Measurements from ENCODE around the gene HIVEP3.

DNA sequence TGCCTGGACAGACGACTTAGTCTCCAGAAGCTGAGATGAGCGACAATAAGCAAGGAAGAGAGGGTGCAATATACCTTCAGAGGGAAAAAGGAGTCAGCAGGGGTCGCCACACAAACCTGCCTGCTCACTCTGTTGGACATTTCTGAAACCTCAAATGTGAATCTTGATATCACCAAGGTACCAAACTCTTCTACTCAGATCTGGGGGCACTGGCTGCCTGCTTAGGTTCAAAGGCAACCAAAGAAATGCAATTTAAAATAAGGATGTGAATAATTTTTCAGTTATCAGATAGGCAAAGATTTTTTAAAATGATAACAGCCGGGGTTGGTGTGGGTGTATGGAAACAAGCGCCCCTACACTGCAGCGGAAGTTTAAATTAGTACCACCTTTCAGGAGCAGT lies 164.2 kb downstream of the HIVEP3 start:
- TF ChIP-seq, protein P1, sequence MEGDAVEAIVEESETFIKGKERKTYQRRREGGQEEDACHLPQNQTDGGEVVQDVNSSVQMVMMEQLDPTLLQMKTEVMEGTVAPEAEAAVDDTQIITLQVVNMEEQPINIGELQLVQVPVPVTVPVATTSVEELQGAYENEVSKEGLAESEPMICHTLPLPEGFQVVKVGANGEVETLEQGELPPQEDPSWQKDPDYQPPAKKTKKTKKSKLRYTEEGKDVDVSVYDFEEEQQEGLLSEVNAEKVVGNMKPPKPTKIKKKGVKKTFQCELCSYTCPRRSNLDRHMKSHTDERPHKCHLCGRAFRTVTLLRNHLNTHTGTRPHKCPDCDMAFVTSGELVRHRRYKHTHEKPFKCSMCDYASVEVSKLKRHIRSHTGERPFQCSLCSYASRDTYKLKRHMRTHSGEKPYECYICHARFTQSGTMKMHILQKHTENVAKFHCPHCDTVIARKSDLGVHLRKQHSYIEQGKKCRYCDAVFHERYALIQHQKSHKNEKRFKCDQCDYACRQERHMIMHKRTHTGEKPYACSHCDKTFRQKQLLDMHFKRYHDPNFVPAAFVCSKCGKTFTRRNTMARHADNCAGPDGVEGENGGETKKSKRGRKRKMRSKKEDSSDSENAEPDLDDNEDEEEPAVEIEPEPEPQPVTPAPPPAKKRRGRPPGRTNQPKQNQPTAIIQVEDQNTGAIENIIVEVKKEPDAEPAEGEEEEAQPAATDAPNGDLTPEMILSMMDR (IDR thresholded peaks at IDR 0.05; ENCODE audit: poor library complexity): no peak
- TF ChIP-seq EZH2phosphoT487 (IDR thresholded peaks at IDR 0.05; ENCODE audit: low read depth, severe bottlenecking, unreplicated experiment) (no peak), EZH2 (IDR thresholded peaks at IDR 0.05; ENCODE audit: borderline replicate concordance) (no peak)
